Measurements from ENCODE around the gene CCDC54. TPM values are rescaled to one million over a fixed set of nuclear protein-coding genes. Genes with fewer than 3 reads are reported as not detected.

CCDC54 gene
- total RNA-seq, 2 donors from 2014 or later = 5.4 TPM; not detected in 1

- no peak for DNase-seq (ENCODE audit: low spot score)
- Histone ChIP-seq H3K27ac (no peak overlapping the region), H3K27me3 (replicated peaks; ENCODE audit: insufficient read depth) (no peaks in the 10 kb centered on the region), H3K4me3 (no peak overlapping the region), H3K36me3 (no peaks in the 10 kb centered on the region), H3K4me1 (replicated peaks) (no peaks in the 10 kb centered on the region), H3K9me3 (no peaks in the 10 kb centered on the region)
- intact Hi-C loops (cut with DNase I) = no loop called here
- 59% methylated on average over 4 of the region's 4 CpGs for WGBS
- TF ChIP-seq CTCF (IDR thresholded peaks at IDR 0.05) (no peak), POLR2A (IDR thresholded peaks at IDR 0.05) (no peak), POLR2AphosphoS5 (IDR thresholded peaks at IDR 0.05) (no peak)
Measured at GRCh38 chr3:107345822-107346405, 31.3 kb upstream of the CCDC54 start.

- H3K4me1 ChIP-seq (replicated peaks) = no peaks in the 10 kb centered on the region
- intact Hi-C loops (cut with DNase I) = no loop called here
- no peaks in the 10 kb centered on the region for H3K9me3 ChIP-seq
- no peak overlapping the region for H3K27ac ChIP-seq
- H3K4me3 ChIP-seq = no peak overlapping the region
- no peak for DNase-seq (ENCODE audit: low spot score)
- TF ChIP-seq CTCF (IDR thresholded peaks at IDR 0.05) = no peak
- TF ChIP-seq POLR2A (IDR thresholded peaks at IDR 0.05) = no peak
- TF ChIP-seq POLR2AphosphoS5 (IDR thresholded peaks at IDR 0.05) = no peak
- no peaks in the 10 kb centered on the region for H3K36me3 ChIP-seq
- no peaks in the 10 kb centered on the region for H3K27me3 ChIP-seq (replicated peaks; ENCODE audit: insufficient read depth)
- whole genome bisulfite sequencing = 81% methylated on average over 2 of the region's 2 CpGs
Measured at GRCh38 chr3:107346564-107346963, 30.7 kb upstream of the CCDC54 start.

- no peaks in the 10 kb centered on the region for H3K27me3 ChIP-seq (replicated peaks; ENCODE audit: insufficient read depth)
Measured at GRCh38 chr3:107347751-107348150, 29.5 kb upstream of the CCDC54 start.

GRCh38 chr3:107356706-107357105 is 20.5 kb upstream of the CCDC54 start:
- no peaks in the 10 kb centered on the region for H3K27me3 ChIP-seq (replicated peaks; ENCODE audit: insufficient read depth)
- no peak for DNase-seq (ENCODE audit: low spot score)
- H3K4me1 ChIP-seq (replicated peaks) = no peaks in the 10 kb centered on the region
- H3K4me3 ChIP-seq = no peak overlapping the region
- TF ChIP-seq POLR2AphosphoS5 (IDR thresholded peaks at IDR 0.05) (no peak), CTCF (IDR thresholded peaks at IDR 0.05) (no peak), POLR2A (IDR thresholded peaks at IDR 0.05) (no peak)
- H3K27ac ChIP-seq = no peak overlapping the region
- 98% methylated on average over 2 of the region's 2 CpGs for WGBS
- H3K36me3 ChIP-seq = no peaks in the 10 kb centered on the region
- H3K9me3 ChIP-seq = no peaks in the 10 kb centered on the region
- intact Hi-C loops (cut with DNase I) = no loop called here

More at GRCh38 chr3:107347751-107348150, 29.5 kb upstream of the CCDC54 start:
- intact Hi-C loops (cut with DNase I) = no loop called here
- H3K4me1 ChIP-seq (replicated peaks) = no peaks in the 10 kb centered on the region
- H3K27ac ChIP-seq = no peak overlapping the region
- TF ChIP-seq POLR2A (IDR thresholded peaks at IDR 0.05) (no peak), POLR2AphosphoS5 (IDR thresholded peaks at IDR 0.05) (no peak)
- no peaks in the 10 kb centered on the region for H3K9me3 ChIP-seq
- H3K36me3 ChIP-seq = no peaks in the 10 kb centered on the region
- no peak overlapping the region for H3K4me3 ChIP-seq
- 59% methylated on average over 2 of the region's 2 CpGs for WGBS
- no peak for DNase-seq (ENCODE audit: low spot score)

- intact Hi-C loops (cut with DNase I) = no loop called here
- no peak overlapping the region for H3K4me3 ChIP-seq
- H3K27me3 ChIP-seq (replicated peaks; ENCODE audit: insufficient read depth) = no peaks in the 10 kb centered on the region
- no peak for TF ChIP-seq POLR2AphosphoS5 (IDR thresholded peaks at IDR 0.05)
- TF ChIP-seq POLR2A (IDR thresholded peaks at IDR 0.05) = no peak
- TF ChIP-seq CTCF (IDR thresholded peaks at IDR 0.05) = no peak
- H3K36me3 ChIP-seq = no peaks in the 10 kb centered on the region
- no peaks in the 10 kb centered on the region for H3K9me3 ChIP-seq
- no peak for DNase-seq (ENCODE audit: low spot score)
- WGBS = 75% methylated on average over 3 of the region's 3 CpGs
- H3K27ac ChIP-seq = no peak overlapping the region
- no peaks in the 10 kb centered on the region for H3K4me1 ChIP-seq (replicated peaks)
Measured at GRCh38 chr3:107361633-107362032, 15.6 kb upstream of the CCDC54 start.

Data from prostate gland (tissue), 2 donors.